ENCODE results near the gene EVX2. TPM values are rescaled to one million over a fixed set of nuclear protein-coding genes. Genes with fewer than 3 reads are reported as not detected.

The EVX2 gene
- total RNA-seq, 1 donor: not detected

GRCh38 chr2:176122052-176122682 is 38.4 kb upstream of the EVX2 start:
- Histone ChIP-seq H2AFZ (ENCODE audit: low read length) (peak overlapping the region; percentile 76), H3K27ac (ENCODE audit: low read depth, low read length) (no peak overlapping the region), H3K4me3 (ENCODE audit: insufficient read depth, low read length) (peak overlapping the region; percentile 76), H3K27me3 (ENCODE audit: insufficient read depth, low read length) (peaks cover 71% of the 10 kb centered on the region), H4K20me1 (ENCODE audit: insufficient read depth, low read length) (no peaks in the 10 kb centered on the region), H3K4me2 (ENCODE audit: insufficient read depth, low read length) (peak overlapping the region; percentile 87), H3K9me3 (ENCODE audit: low read depth, low read length) (no peaks in the 10 kb centered on the region), H3K36me3 (ENCODE audit: insufficient read depth, low read length) (no peaks in the 10 kb centered on the region), H3K79me2 (ENCODE audit: insufficient read depth, low read length) (no peaks in the 10 kb centered on the region), H3K4me1 (ENCODE audit: insufficient read depth, low read length) (peaks cover 6% of the 10 kb centered on the region)
- peak; percentile 92 for DNase-seq (ENCODE audit: insufficient read length, low spot score, missing footprints)
- no peak for TF ChIP-seq CTCF (IDR thresholded peaks at IDR 0.05; ENCODE audit: extremely low read depth, low read depth, low read length)

- H3K4me3 ChIP-seq (ENCODE audit: insufficient read depth, low read length): peak overlapping the region; percentile 76
- no peaks in the 10 kb centered on the region for H4K20me1 ChIP-seq (ENCODE audit: insufficient read depth, low read length)
- peaks cover 79% of the 10 kb centered on the region for H3K27me3 ChIP-seq (ENCODE audit: insufficient read depth, low read length)
- DNase-seq (ENCODE audit: insufficient read length, low spot score, missing footprints): no peak
- no peak overlapping the region for H3K4me2 ChIP-seq (ENCODE audit: insufficient read depth, low read length)
- H3K27ac ChIP-seq (ENCODE audit: low read depth, low read length): no peak overlapping the region
- no peaks in the 10 kb centered on the region for H3K9me3 ChIP-seq (ENCODE audit: low read depth, low read length)
- H3K4me1 ChIP-seq (ENCODE audit: insufficient read depth, low read length): peaks cover 6% of the 10 kb centered on the region
- no peak for TF ChIP-seq CTCF (IDR thresholded peaks at IDR 0.05; ENCODE audit: extremely low read depth, low read depth, low read length)
- H2AFZ ChIP-seq (ENCODE audit: low read length): no peak overlapping the region
- no peaks in the 10 kb centered on the region for H3K79me2 ChIP-seq (ENCODE audit: insufficient read depth, low read length)
- H3K36me3 ChIP-seq (ENCODE audit: insufficient read depth, low read length): no peaks in the 10 kb centered on the region
Measured at GRCh38 chr2:176121190-176122051, 37.7 kb upstream of the EVX2 start.

GRCh38 chr2:176120364-176121189 is 36.8 kb upstream of the EVX2 start:
- peaks cover 87% of the 10 kb centered on the region for H3K27me3 ChIP-seq (ENCODE audit: insufficient read depth, low read length)
- peak; percentile 5 for TF ChIP-seq CTCF (IDR thresholded peaks at IDR 0.05; ENCODE audit: extremely low read depth, low read depth, low read length)
- H4K20me1 ChIP-seq (ENCODE audit: insufficient read depth, low read length): no peaks in the 10 kb centered on the region

More at GRCh38 chr2:176120364-176121189, 36.8 kb upstream of the EVX2 start:
- peak; percentile 58 for DNase-seq (ENCODE audit: insufficient read length, low spot score, missing footprints)
- no peaks in the 10 kb centered on the region for H3K79me2 ChIP-seq (ENCODE audit: insufficient read depth, low read length)
- no peak overlapping the region for H2AFZ ChIP-seq (ENCODE audit: low read length)
- no peak overlapping the region for H3K4me3 ChIP-seq (ENCODE audit: insufficient read depth, low read length)
- H3K27ac ChIP-seq (ENCODE audit: low read depth, low read length): no peak overlapping the region
- H3K4me1 ChIP-seq (ENCODE audit: insufficient read depth, low read length): peaks cover 6% of the 10 kb centered on the region
- no peaks in the 10 kb centered on the region for H3K9me3 ChIP-seq (ENCODE audit: low read depth, low read length)
- H3K36me3 ChIP-seq (ENCODE audit: insufficient read depth, low read length): no peaks in the 10 kb centered on the region
- no peak overlapping the region for H3K4me2 ChIP-seq (ENCODE audit: insufficient read depth, low read length)

All from osteoblast (primary cell).